Epidermal melanocyte (primary cell): ENCODE data around the gene SCN2B.

Source experiments
- DNase-seq: peaks from one replicate; pipeline ENCODE4 v3.0.0; 2011; ENCODE audit warnings: low spot score; ENCODE audit not compliant: insufficient read length

Gene SCN2B

GRCh38 chr11:118135796-118136165 is 40.7 kb downstream of the SCN2B start:
- no peak for DNase-seq

- DNase-seq = no peak
These were observed 41.2 kb downstream of the SCN2B start for GRCh38 chr11:118135051-118135795.

- no peak for DNase-seq
These were observed 42.6 kb downstream of the SCN2B start for GRCh38 chr11:118133816-118134215.

- DNase-seq = no peak
These were observed 43.9 kb downstream of the SCN2B start for GRCh38 chr11:118132385-118133151.

- no peak for DNase-seq
These were observed 46.8 kb downstream of the SCN2B start for GRCh38 chr11:118129471-118130172.

- DNase-seq = no peak
These were observed 47.5 kb downstream of the SCN2B start for GRCh38 chr11:118128721-118129470.

- no peak for DNase-seq
These were observed 48.1 kb downstream of the SCN2B start for GRCh38 chr11:118128310-118128709.

GRCh38 chr11:118126082-118126838 is 50.2 kb downstream of the SCN2B start:
- DNase-seq = no peak

GRCh38 chr11:118124929-118125535 is 51.4 kb downstream of the SCN2B start:
- DNase-seq = no peak

- DNase-seq = no peak
These were observed 55.6 kb downstream of the SCN2B start for GRCh38 chr11:118120793-118121192.

GRCh38 chr11:118117790-118118601 is 58.4 kb downstream of the SCN2B start:
- DNase-seq = no peak

- no peak for DNase-seq
These were observed 61.4 kb downstream of the SCN2B start for GRCh38 chr11:118115048-118115447.

- DNase-seq = no peak
These were observed 62.2 kb downstream of the SCN2B start for GRCh38 chr11:118114266-118114665.

GRCh38 chr11:118112711-118113430 is 63.6 kb downstream of the SCN2B start:
- no peak for DNase-seq
